MM.1S (cell line): ENCODE results near the gene VAC14.
"Not testable (repeated sequence)": the region's sequence is repeated elsewhere in the genome, so short reads cannot be mapped to it uniquely, and the experiment has no call there.

ENCODE experiments used
- DNase-seq: peaks from one replicate; pipeline ENCODE4 v3.0.0-alpha.2; 2015
- H2AFZ ChIP-seq: fragments of 300-600 bp; sonication (generic); 2 replicates; pipeline ENCODE4 v1.6.0; 2016; ENCODE audit warnings: antibody characterized with exemption, low read length
- H3F3A ChIP-seq: fragments of 300-600 bp; sonication (generic); 2 replicates; pipeline ENCODE4 v1.6.1; 2016; ENCODE audit warnings: mild to moderate bottlenecking, antibody characterized with exemption, low read length, moderate library complexity, mixed read lengths; ENCODE audit not compliant: insufficient read depth
- H3K27ac ChIP-seq: fragments of 300-600 bp; sonication (generic); 2 replicates; pipeline ENCODE4 v1.5.1; 2016; ENCODE audit warnings: mild to moderate bottlenecking, low read length
- H3K27me3 ChIP-seq: fragments of 300-600 bp; sonication (generic); replicated peaks from 2 replicates; pipeline ENCODE4 v1.6.0; 2016; ENCODE audit warnings: low read length; ENCODE audit not compliant: insufficient read depth
- H3K36me3 ChIP-seq: fragments of 300-600 bp; sonication (generic); replicated peaks from 2 replicates; pipeline ENCODE4 v1.6.1; 2016; ENCODE audit warnings: mild to moderate bottlenecking, low read length, mixed read lengths; ENCODE audit not compliant: insufficient read depth
- H3K4me1 ChIP-seq: fragments of 300-600 bp; sonication (generic); 2 replicates; pipeline ENCODE4 v1.6.1; 2016; ENCODE audit warnings: low read length, mixed read lengths
- H3K4me2 ChIP-seq: fragments of 300-600 bp; sonication (generic); 2 replicates; pipeline ENCODE4 v1.6.0; 2016; ENCODE audit warnings: low read depth, low read length
- H3K4me3 ChIP-seq: fragments of 300-600 bp; sonication (generic); 2 replicates; pipeline ENCODE4 v1.5.1; 2016; ENCODE audit warnings: low read length, mixed read lengths
- H3K79me2 ChIP-seq: fragments of 300-600 bp; sonication (generic); 2 replicates; pipeline ENCODE4 v1.6.1; 2016; ENCODE audit warnings: mixed run types, low read length, mixed read lengths
- H3K9ac ChIP-seq: fragments of 300-600 bp; sonication (generic); 2 replicates; pipeline ENCODE4 v1.6.1; 2016; ENCODE audit warnings: low read length, mixed read lengths
- H3K9me2 ChIP-seq: fragments of 300-600 bp; sonication (generic); replicated peaks from 2 replicates; pipeline ENCODE4 v1.6.1; 2016; ENCODE audit warnings: mild to moderate bottlenecking, low read length, mixed read lengths; ENCODE audit not compliant: insufficient read depth
- H3K9me3 ChIP-seq: fragments of 300-600 bp; sonication (generic); replicated peaks from 2 replicates; pipeline ENCODE4 v1.6.1; 2016; ENCODE audit warnings: mild to moderate bottlenecking, low read length, mixed read lengths; ENCODE audit not compliant: insufficient read depth
- H4K20me1 ChIP-seq: fragments of 300-600 bp; sonication (generic); 2 replicates; pipeline ENCODE4 v1.6.1; 2016; ENCODE audit warnings: mild to moderate bottlenecking, low read length, moderate library complexity, mixed read lengths; ENCODE audit not compliant: insufficient read depth
- EZH2 ChIP-seq: fragments of 300-600 bp; sonication (generic); optimal IDR thresholded peaks from 2 replicates; pipeline ENCODE3; 2017; ENCODE audit warnings: low read depth, mild to moderate bottlenecking, antibody characterized with exemption, low read length, mixed read lengths
- EZH2phosphoT487 ChIP-seq: fragments of 300-600 bp; sonication (generic); IDR thresholded peaks from 2 replicates; pipeline ENCODE4 v1.6.1; 2018; ENCODE audit warnings: antibody characterized with exemption, low read length
- TF ChIP-seq, protein P1 (sequence below): fragments of 300-600 bp; sonication (generic); IDR thresholded peaks from 2 replicates; pipeline ENCODE4 v1.5.1; 2016; ENCODE audit warnings: antibody characterized with exemption, low read length, mixed read lengths

The VAC14 gene

DNA sequence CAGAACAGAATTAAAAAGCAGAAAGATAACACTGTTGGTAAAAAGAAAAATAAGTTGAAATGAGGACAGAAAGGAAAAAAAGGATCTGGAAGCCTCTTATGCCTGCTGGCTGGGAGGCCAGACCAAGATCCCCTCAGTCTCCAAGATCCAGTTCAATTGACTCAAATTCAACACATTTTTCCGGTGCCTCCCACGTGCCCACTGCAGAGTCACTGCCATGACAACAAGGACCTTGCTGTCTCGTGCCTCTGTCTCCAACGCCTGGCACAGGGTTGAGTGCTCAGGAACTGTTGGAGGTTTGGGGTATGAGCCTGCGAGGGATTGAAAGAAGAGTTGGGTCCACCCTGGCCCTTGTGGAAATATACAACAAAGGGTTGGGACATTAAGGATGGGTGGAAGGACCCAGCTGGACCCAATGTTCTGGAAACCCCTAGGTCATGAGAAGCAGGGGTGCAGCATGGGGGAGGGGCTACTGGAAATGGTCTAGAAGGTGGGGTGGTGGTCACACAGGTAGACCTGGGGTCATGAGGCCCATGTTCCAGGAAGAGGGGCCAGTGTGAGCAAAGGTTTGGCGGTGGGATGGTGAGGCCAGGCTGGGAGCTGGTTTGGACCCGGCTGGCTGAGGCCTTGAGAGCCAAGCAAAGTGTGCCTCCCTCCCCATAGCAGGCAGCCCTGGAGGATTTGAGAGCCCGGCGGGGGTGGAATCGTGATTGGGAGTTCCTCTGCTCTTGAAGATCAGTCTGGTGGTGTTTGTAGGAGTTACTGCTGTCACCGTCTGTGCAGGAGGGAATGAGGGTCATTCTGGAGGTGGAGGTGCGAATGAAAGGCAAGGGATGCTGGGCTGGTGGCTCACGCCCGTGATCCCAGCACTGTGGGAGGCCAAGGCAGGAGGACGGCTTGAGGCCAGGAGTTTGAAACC lies 153.3 kb downstream of the VAC14 start:
- no peak for TF ChIP-seq EZH2
- no peak overlapping the region for H2AFZ ChIP-seq
- H3K36me3 ChIP-seq: no peaks in the 10 kb centered on the region
- DNase-seq: no peak
- H3K4me2 ChIP-seq: no peak overlapping the region
- H4K20me1 ChIP-seq: no peaks in the 10 kb centered on the region
- no peaks in the 10 kb centered on the region for H3K4me1 ChIP-seq
- H3K27me3 ChIP-seq: no peaks in the 10 kb centered on the region
- no peaks in the 10 kb centered on the region for H3F3A ChIP-seq
- H3K9me2 ChIP-seq: no peaks in the 10 kb centered on the region
- H3K4me3 ChIP-seq: no peak overlapping the region
- H3K9ac ChIP-seq: no peak overlapping the region
- H3K79me2 ChIP-seq: no peaks in the 10 kb centered on the region
- no peaks in the 10 kb centered on the region for H3K9me3 ChIP-seq
- no peak overlapping the region for H3K27ac ChIP-seq

DNA sequence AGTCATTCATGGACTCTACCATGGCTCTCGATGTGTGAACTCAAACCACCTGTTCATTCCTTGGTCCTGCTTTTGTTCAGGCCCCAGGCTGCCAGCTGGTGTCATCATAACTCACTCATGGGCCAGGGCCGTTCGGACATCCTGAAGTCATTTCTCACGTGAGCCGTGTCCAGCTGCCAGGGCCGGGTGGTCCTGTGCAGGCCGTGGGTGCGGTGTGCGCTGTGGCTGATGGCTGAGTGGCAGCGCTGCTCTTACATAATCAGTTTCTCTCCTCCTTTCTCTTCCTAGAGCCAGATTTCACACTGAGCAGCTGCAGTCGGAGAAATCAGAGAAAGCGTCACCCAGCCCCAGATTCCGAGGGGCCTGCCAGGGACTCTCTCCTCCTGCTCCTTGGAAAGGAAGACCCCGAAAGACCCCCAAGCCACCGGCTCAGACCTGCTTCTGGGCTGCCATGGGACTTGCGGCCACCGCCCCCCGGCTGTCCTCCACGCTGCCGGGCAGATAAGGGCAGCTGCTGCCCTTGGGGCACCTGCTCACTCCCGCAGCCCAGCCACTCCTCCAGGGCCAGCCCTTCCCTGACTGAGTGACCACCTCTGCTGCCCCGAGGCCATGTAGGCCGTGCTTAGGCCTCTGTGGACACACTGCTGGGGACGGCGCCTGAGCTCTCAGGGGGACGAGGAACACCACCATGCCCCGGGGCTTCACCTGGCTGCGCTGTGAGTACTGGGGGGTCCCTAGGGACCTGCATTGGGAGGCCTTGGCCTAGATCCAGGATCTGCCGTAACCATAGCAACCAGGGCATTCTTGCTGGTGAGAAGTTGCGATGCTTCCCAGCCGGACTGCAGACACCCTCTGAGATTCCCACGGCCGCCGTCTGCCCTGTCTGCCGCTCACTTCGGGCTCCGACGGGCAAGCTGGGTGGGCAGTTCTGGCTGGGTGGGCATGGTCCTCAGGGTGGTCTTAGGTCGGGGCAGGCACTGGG lies 154.4 kb downstream of the VAC14 start, which contains the start of gene IL34:
TSS of gene IL34 (plus strand) at position 300 of the 982 bp plus-strand sequence. CDS start at position 689, 389 bp downstream.
- Histone ChIP-seq H3K4me1 (no peaks in the 10 kb centered on the region), H3K9me2 (no peaks in the 10 kb centered on the region), H3K79me2 (no peaks in the 10 kb centered on the region), H3K36me3 (no peaks in the 10 kb centered on the region), H3K9me3 (no peaks in the 10 kb centered on the region), H3K9ac (no peak within 1 kb of the TSS), H3K27me3 (no peaks in the 10 kb centered on the region), H4K20me1 (no peaks in the 10 kb centered on the region), H3K4me3 (no peak within 1 kb of the TSS), H3F3A (no peaks in the 10 kb centered on the region), H3K27ac (no peak within 1 kb of the TSS), H2AFZ (no peak within 1 kb of the TSS), H3K4me2 (no peak within 1 kb of the TSS)
- TF ChIP-seq EZH2: no peak
- TF ChIP-seq, protein P1, sequence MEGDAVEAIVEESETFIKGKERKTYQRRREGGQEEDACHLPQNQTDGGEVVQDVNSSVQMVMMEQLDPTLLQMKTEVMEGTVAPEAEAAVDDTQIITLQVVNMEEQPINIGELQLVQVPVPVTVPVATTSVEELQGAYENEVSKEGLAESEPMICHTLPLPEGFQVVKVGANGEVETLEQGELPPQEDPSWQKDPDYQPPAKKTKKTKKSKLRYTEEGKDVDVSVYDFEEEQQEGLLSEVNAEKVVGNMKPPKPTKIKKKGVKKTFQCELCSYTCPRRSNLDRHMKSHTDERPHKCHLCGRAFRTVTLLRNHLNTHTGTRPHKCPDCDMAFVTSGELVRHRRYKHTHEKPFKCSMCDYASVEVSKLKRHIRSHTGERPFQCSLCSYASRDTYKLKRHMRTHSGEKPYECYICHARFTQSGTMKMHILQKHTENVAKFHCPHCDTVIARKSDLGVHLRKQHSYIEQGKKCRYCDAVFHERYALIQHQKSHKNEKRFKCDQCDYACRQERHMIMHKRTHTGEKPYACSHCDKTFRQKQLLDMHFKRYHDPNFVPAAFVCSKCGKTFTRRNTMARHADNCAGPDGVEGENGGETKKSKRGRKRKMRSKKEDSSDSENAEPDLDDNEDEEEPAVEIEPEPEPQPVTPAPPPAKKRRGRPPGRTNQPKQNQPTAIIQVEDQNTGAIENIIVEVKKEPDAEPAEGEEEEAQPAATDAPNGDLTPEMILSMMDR: no peak
- no peak for TF ChIP-seq EZH2phosphoT487
- DNase-seq: no peak

DNA sequence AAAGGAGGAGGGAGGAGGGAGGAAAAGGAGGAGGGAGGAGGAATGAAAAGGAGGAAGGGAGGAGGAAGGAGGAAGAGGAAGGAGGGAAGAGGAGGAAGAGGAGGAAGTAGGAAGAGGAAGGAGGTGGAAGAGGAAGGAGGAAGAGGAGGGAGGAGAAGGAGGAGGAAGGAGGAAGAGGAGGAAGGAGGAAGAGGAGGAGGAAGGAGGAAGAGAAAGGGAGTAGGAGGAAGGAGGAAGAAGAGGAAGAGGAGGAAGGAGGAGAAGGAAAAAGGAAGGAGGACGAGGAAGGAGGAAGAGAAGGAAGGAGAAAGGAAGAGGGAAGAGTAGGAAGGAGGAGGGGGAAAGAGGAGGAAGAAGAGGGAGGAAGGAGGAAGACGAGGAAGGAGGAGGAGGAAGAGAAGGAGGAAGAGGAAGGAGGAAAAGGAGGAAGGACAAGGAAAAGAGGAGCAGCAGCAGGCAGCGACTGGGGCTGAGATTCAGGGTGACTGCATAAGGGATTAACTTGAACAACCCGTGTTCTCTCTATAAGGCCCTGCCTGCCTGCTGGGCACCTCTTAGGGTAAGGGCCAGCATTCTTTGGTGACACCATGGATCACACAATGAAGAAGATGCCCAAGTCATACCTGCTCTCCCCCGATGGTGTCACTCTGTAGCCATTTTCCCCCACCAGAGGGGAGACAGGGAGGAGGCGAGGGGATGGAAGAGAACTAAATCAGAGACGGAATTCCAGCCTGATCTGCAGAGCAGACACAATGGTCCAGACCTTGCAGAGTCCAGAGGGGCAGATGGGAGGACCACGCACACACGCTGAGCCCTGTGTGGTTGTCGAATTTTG lies 156.0 kb downstream of the VAC14 start:
- Histone ChIP-seq H3K9me2 (no peaks in the 10 kb centered on the region), H3K9ac (no peak overlapping the region), H2AFZ (no peak overlapping the region), H3K27me3 (no peaks in the 10 kb centered on the region), H3F3A (no peaks in the 10 kb centered on the region), H3K36me3 (no peaks in the 10 kb centered on the region), H3K9me3 (no peaks in the 10 kb centered on the region), H3K4me2 (no peak overlapping the region), H3K4me3 (no peak overlapping the region), H4K20me1 (no peaks in the 10 kb centered on the region), H3K27ac (no peak overlapping the region), H3K79me2 (no peaks in the 10 kb centered on the region), H3K4me1 (no peaks in the 10 kb centered on the region)
- TF ChIP-seq, protein P1: no peak
- TF ChIP-seq EZH2 (no peak), EZH2phosphoT487 (no peak)
- DNase-seq: no peak

DNA sequence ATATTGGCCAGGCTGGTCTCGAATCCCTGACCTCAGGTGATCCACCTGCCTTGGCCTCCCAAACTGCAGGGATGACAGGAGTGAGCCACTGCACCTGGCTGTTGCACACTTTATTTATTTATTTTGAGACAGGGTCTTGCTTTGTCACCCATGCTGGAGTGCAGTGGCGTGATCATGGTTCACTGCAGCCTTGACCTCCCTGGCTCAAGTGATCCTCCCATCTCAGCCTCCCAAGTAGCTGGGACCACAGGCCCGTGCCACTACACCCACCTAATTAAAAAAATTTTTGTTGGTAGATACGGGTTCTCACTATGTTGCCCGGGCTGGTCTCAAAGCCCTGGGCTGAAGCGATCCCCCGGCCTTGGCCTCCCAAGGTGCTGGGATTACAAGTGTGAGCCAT lies 157.7 kb downstream of the VAC14 start:
- not testable (repeated sequence) for H3K36me3 ChIP-seq, H3K4me3 ChIP-seq, H3K4me2 ChIP-seq, H3K27me3 ChIP-seq, H4K20me1 ChIP-seq, H2AFZ ChIP-seq, H3K9me2 ChIP-seq, DNase-seq, H3F3A ChIP-seq, H3K27ac ChIP-seq, H3K9ac ChIP-seq, H3K79me2 ChIP-seq, H3K9me3 ChIP-seq
- H3K4me1 ChIP-seq: peaks cover 13% of the 10 kb centered on the region
